Peyer's patch (tissue), 4 donors: ENCODE measurements around the gene ARSI. TPM values are rescaled to one million over a fixed set of nuclear protein-coding genes. Genes with fewer than 3 reads are reported as not detected.
"Not testable (repeated sequence)": the region's sequence is repeated elsewhere in the genome, so short reads cannot be mapped to it uniquely, and the experiment has no call there.

Experiments used
- DNase-seq, 3 donors: peaks; one replicate each; pipeline ENCODE4 v3.0.0-alpha.2; 2017 to 2019
- H3K27ac ChIP-seq, 4 donors: fragments of 200-600 bp; sonication (generic); one replicate each; pipeline ENCODE4 v1.5.1; 2016 to 2019
- H3K27me3 ChIP-seq, 2 donors: fragments of 200-600 bp; sonication (generic); one replicate each; pipeline ENCODE4 v1.5.1; 2019
- H3K36me3 ChIP-seq, 3 donors: fragments of 200-600 bp; sonication (generic); one replicate each; pipeline ENCODE4 v1.5.1; 2016 to 2019
- H3K4me1 ChIP-seq, 4 donors: fragments of 200-600 bp; sonication (generic); one replicate each; pipeline ENCODE4 v1.5.1; 2016 to 2019
- H3K4me3 ChIP-seq, 4 donors: fragments of 200-600 bp; sonication (generic); 1 replicate in 3 of 4; 2 replicates in 1 of 4; pipeline ENCODE4 v1.5.1; 2016 to 2019; ENCODE audit warnings: mild to moderate bottlenecking in 1 of 4
- H3K9me3 ChIP-seq, 4 donors: fragments of 200-600 bp; sonication (generic); one replicate each; pipeline ENCODE4 v1.5.1; 2016 to 2019; ENCODE audit warnings: mild to moderate bottlenecking in 1 of 4
- CTCF ChIP-seq, 6 experiments: fragments of 450-650 bp in 4 of 6; fragments of 200-600 bp in 2 of 6; sonication (generic) in 1 of 6; IDR thresholded peaks; one replicate each; pipeline ENCODE4 v1.5.1; 2017 to 2019; ENCODE audit warnings: antibody characterized with exemption in 6 of 6, mild to moderate bottlenecking in 3 of 6, moderate library complexity in 1 of 6
- POLR2A ChIP-seq, 2 donors: fragments of 450-650 bp; IDR thresholded peaks; one replicate each; pipeline ENCODE4 v1.5.1; 2017; ENCODE audit warnings: antibody characterized with exemption in 2 of 2, mild to moderate bottlenecking in 2 of 2, moderate library complexity in 2 of 2
- total RNA-seq, 4 donors: library from RNA; depleted of rRNA; stranded (reverse); fragments of >200 nt; gene quantifications; one replicate each; pipeline ENCODE4 v1.1.0, GENCODE V29; 2016

ARSI gene
- total RNA-seq, 4 donors from 2014 or later, result not detected

DNA sequence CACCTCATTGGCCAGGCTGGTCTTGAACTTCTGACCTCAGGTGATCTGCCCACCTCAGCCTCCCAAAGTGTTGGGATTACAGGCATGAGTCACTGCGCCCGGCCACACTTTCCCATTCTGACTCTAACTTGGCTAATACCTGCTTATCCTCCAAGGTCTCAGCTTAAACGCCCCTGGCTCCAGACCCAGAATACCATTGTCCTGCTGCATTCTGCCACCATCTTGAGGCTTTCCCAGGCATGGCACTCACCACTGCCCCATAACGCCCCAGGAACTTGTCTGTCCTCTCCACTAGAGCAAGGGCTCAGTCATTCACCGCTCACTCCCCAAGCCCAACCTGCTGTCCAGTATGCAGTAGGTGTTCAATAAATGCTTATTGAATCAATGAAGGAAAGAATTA, 53.0 kb downstream of the ARSI start:
- no peak for TF ChIP-seq POLR2A (IDR thresholded peaks at IDR 0.05)
- TF ChIP-seq CTCF (IDR thresholded peaks at IDR 0.05), result no peak
- DNase-seq, result no peak
- H3K27me3 ChIP-seq, result no peaks in the 10 kb centered on the region
- no peak overlapping the region for H3K4me3 ChIP-seq
- no peaks in the 10 kb centered on the region for H3K9me3 ChIP-seq
- H3K36me3 ChIP-seq, result no peaks in the 10 kb centered on the region
- H3K27ac ChIP-seq, result no peak overlapping the region
- no peaks in the 10 kb centered on the region for H3K4me1 ChIP-seq

- Histone ChIP-seq H3K4me1 (no peaks in the 10 kb centered on the region), H3K9me3 (no peaks in the 10 kb centered on the region), H3K27ac (no peak overlapping the region), H3K4me3 (no peak overlapping the region), H3K36me3 (no peaks in the 10 kb centered on the region), H3K27me3 (no peaks in the 10 kb centered on the region)
- DNase-seq, result no peak
- no peak for TF ChIP-seq POLR2A (IDR thresholded peaks at IDR 0.05)
Observed at GRCh38 chr5:150248946-150249345, 53.8 kb downstream of the ARSI start.

GRCh38 chr5:150248493-150248892, 54.2 kb downstream of the ARSI start:
- H3K36me3 ChIP-seq, H3K4me3 ChIP-seq, H3K9me3 ChIP-seq, H3K27me3 ChIP-seq, H3K4me1 ChIP-seq, DNase-seq, H3K27ac ChIP-seq: not testable (repeated sequence)

DNA sequence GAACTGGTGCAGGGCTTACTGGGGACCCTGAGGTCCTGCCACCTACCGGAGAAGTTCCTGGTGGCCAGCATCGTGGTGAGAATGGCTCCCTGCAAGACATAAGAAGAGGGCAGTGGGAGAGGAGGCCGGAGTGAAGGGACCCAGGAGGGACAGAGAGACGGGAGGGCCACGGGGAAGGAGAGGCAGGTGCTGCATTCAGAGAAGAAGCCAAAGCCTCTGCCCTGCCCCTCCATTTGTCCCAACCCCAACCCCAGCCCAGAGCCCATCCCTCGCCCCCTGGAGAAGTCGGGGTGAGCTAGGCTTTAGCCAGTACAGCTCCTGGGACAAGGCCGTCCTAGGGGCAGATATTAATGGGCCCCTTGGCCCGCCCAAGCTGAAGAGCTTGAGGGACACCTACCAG, 55.0 kb downstream of the ARSI start:
- no peak overlapping the region for H3K27ac ChIP-seq
- no peaks in the 10 kb centered on the region for H3K9me3 ChIP-seq
- no peaks in the 10 kb centered on the region for H3K36me3 ChIP-seq
- no peak for DNase-seq
- no peak overlapping the region for H3K4me3 ChIP-seq
- TF ChIP-seq POLR2A (IDR thresholded peaks at IDR 0.05) (no peak), CTCF (IDR thresholded peaks at IDR 0.05) (no peak)
- no peaks in the 10 kb centered on the region for H3K4me1 ChIP-seq
- H3K27me3 ChIP-seq, result no peaks in the 10 kb centered on the region

- TF ChIP-seq CTCF (IDR thresholded peaks at IDR 0.05), result no peak
- no peak for TF ChIP-seq POLR2A (IDR thresholded peaks at IDR 0.05)
- DNase-seq, result no peak
- H3K36me3 ChIP-seq, result no peaks in the 10 kb centered on the region
- H3K9me3 ChIP-seq, result no peaks in the 10 kb centered on the region
- no peaks in the 10 kb centered on the region for H3K4me1 ChIP-seq
- no peak overlapping the region for H3K4me3 ChIP-seq
- no peak overlapping the region for H3K27ac ChIP-seq
- H3K27me3 ChIP-seq, result no peaks in the 10 kb centered on the region
Observed at GRCh38 chr5:150246835-150247234, 55.9 kb downstream of the ARSI start.

- DNase-seq, result no peak
- no peaks in the 10 kb centered on the region for H3K27me3 ChIP-seq
Observed at GRCh38 chr5:150246429-150246828, 56.3 kb downstream of the ARSI start.

More at GRCh38 chr5:150246429-150246828, 56.3 kb downstream of the ARSI start:
- TF ChIP-seq POLR2A (IDR thresholded peaks at IDR 0.05) (no peak), CTCF (IDR thresholded peaks at IDR 0.05) (no peak)
- Histone ChIP-seq H3K4me1 (no peaks in the 10 kb centered on the region), H3K27ac (no peak overlapping the region), H3K4me3 (no peak overlapping the region), H3K36me3 (no peaks in the 10 kb centered on the region), H3K9me3 (no peaks in the 10 kb centered on the region)

Other genes with a start within 250 kb of the ARSI start
- 10 to 100 TPM in 3 of 4 donors, 1 to 10 TPM in 1; 2.1 to 24.8 (median 13.5) TPM for gene CSF1R, start 216.4 kb downstream of the ARSI start, total RNA-seq
- gene PDGFRB, start 147.1 kb downstream of the ARSI start, total RNA-seq, result 10 to 100 TPM; 17.5 to 87.5 (median 31.2) TPM
- gene CDX1, start 136.1 kb downstream of the ARSI start, total RNA-seq, result 100 to 1,000 TPM; 177 to 429 (median 370) TPM
- gene SLC6A7, start 112.8 kb downstream of the ARSI start, total RNA-seq, result 10 to 100 TPM; 12.3 to 41.6 (median 19.9) TPM
- 1 to 10 TPM in 1 of 4 donors, not detected in 3; 1.2 TPM for gene CAMK2A, start 13.1 kb downstream of the ARSI start, total RNA-seq
- gene TCOF1, start 54.8 kb upstream of the ARSI start, total RNA-seq, result 10 to 100 TPM; 19.4 to 85.0 (median 28.2) TPM
- gene CD74, start 110.0 kb upstream of the ARSI start, total RNA-seq, result 1,000 to 10,000 TPM in 2 of 4 donors, 100 to 1,000 TPM in 2; 759 to 2,006 (median 1,183) TPM
- 1,000 to 10,000 TPM in 3 of 4 donors, 100 to 1,000 TPM in 1; 975 to 1,961 (median 1,274) TPM for gene RPS14, start 146.8 kb upstream of the ARSI start, total RNA-seq
- gene NDST1, start 205.2 kb upstream of the ARSI start, total RNA-seq, result 100 to 1,000 TPM in 2 of 4 donors, 10 to 100 TPM in 2; 80.9 to 168 (median 118) TPM